Hematopoietic multipotent progenitor cell treated with erythropoietin and hydrocortisone succinate and interleukin-3 and kit ligand, for 15 days (in vitro differentiated cells): ENCODE data around the gene SIRT4.
"Not testable (repeated sequence)": the region's sequence is repeated elsewhere in the genome, so short reads cannot be mapped to it uniquely, and the experiment has no call there.

Experiments used
- DNase-seq: peaks from one replicate; pipeline ENCODE4 v3.0.0-alpha.2; 2015; ENCODE audit warnings: low spot score

SIRT4 gene, protein sequence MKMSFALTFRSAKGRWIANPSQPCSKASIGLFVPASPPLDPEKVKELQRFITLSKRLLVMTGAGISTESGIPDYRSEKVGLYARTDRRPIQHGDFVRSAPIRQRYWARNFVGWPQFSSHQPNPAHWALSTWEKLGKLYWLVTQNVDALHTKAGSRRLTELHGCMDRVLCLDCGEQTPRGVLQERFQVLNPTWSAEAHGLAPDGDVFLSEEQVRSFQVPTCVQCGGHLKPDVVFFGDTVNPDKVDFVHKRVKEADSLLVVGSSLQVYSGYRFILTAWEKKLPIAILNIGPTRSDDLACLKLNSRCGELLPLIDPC

DNA sequence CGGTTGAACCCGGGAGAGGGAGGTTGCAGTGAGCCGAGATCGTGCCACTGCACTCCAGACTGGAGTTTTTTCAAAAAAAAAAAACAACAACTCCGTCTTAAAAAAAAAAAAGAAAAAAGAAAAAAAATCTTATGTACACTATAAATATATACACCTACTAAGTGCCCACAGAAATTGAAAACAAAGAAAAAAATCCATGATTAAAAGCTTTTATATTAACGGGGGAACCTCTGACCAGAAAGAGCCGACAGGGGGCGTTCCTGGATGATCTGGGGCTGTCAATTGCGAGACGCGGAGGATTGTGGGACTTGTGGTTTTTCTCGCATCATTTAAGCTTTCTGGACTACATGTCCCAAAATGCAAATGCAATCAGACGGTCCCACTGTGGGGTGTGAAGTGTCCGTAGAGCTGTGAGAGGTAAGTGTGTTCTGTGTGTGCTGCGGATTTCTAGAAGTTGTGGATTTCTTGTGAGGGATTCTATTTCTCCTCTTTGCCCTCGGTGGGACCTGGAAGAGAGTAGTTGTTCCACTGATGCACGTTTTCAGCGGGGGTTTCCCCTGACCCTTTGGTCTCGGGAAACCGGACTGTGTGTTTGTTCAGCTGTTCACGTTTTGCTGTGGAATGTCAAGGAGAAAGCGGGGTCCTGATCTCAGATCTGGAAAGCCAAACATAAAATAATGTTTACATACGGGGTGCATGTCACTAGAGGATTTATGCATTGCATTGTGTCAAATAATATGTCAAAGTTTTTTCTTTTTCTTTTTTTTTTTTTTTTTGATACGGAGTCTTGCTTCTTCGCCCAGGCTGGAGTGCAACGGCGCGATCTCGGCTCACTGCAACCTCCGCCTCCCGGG, at the start of gene SIRT4:
Gene SIRT4, plus strand, starts transcription at position 360 of the 854 bp plus-strand sequence. CDS start 1,241 bp downstream, outside the sequence.
- DNase-seq = peak; percentile 96

DNA sequence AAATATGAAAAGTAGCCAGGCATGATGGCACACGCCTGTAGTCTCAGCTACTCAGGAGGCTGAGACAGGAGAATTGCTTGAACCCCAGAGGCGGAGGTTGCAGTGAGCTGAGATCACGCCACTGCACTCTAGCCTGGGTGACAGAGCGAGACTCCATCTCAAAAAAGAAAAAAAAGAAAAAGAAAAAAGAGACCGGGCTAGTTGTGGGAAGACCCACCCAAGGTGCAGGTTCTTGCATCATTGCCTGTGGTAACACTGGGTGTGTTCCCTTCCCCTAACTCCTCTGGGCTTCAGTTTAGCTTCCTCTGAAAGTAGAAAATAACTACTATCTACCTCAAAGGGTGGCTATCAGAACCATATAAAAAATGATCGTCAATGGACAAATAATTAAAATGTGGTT, 48.8 kb upstream of the SIRT4 start:
- DNase-seq = not testable (repeated sequence)

DNA sequence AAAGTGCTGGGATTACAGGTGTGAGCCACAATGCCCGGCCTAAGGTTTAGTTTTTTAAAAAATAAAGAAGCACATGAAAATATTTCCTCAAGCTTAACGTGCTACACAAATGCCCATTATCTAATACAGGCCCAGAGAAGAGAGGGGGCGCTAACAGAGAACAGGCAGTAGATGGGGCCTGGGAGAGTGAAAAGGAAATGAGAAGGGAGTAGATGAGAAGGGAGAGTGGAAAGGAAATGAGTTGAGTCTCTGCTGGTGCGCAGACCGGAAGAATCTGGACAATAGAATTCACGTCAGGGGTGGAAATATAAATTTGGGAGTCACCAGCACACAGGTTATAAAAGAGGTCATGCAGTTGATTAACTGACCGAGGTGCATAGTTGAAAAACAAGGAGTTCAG, 47.3 kb upstream of the SIRT4 start:
- no peak for DNase-seq

DNA sequence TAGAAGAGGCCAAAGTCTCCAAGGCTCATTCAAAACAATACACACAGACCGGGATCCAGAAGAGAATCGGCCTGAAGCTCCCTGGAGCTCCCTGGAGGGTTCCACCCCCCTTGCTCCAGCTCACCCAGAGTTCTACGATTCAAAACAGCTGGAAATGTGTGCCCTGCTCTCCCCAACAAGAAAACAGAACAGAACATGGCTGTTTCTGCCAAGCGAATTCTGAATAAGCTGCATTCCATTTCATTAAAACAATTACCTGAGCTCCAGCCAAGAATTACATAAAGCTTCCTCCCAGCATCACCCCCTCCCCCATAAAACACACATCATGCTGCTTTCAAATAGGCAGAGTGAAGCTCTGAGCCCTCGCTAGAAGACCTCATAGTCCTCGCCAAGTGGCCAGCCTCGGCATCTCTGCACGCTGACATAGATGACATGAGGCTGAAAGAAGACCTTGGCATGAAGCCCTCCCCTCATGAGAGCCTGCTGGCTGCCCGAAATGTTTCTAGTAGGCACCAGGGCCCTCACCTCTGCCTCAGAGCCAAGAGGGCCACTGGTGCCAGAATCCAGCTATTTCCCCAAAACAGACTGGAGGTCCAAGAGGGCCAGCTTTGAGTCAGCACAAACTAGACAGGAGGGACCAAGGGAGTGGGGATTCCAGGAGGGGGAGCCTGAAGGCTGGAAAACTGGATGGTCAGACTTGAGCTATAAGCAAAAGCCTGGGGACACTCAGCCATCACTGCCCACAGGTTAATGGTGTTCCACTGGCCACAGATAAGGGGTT, 44.9 kb upstream of the SIRT4 start:
- DNase-seq = no peak

DNA sequence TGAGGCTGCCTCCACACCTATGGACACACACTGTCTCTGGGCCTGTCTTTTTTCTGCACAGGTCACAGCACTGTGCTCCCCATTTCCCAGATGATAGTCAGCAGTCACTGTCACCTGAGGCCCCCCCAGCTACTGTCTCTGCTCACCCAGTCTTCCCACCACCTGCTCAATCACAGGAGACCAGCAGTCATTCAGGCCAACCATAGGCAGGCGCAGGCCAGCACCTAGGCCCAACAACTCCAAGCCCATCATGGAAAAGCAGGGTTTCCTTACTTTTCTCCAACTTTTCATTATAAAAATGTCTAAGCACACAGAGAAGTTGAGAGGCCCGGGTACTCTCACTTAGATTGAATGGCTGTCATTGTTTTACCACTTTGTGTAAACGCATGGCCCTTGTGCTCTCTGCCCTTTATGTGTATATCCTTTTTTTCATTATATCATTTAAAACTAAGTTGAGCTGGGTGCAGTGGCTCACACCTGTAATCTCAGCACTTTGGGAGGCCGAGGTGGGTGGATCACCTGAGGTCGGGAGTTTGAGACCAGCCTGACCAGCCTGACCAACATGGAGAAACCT, 43.7 kb upstream of the SIRT4 start:
- DNase-seq = no peak

DNA sequence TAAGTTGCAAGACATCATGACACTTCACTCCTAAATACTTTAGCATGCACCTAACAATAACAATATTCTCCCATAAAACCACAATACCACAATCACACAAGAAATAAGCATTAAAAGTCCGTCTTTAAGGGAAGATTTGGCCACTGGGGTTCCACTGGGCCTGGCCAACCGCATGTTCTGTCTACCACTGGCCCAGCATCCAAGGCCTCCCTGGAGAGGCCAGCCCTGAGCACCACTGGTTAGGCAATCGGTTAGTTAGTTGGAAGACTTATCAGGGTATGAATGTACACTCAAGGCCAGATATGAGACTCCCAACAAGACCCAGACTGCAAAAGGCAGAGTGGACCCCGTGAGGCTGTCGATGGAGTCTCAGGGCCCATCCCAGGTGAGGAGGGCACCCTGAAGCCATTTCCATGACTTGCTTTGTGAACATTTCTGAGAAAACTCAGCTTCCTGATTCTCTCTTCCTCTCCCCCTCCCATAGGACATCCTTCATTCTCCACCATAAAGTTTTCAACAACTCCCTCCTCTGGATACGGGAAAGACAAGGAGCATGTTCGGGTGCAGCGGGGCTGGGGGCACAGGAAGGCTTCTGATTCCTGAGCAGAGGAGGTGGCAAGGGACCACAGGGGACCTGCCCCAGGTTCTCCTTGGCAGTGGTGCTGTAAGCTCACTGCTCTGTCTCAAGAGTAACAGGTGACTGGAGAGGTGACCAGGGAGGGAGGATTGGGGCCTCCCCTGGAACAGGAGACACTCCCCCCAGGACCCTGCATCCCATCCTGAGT, 42.5 kb upstream of the SIRT4 start:
- no peak for DNase-seq

DNA sequence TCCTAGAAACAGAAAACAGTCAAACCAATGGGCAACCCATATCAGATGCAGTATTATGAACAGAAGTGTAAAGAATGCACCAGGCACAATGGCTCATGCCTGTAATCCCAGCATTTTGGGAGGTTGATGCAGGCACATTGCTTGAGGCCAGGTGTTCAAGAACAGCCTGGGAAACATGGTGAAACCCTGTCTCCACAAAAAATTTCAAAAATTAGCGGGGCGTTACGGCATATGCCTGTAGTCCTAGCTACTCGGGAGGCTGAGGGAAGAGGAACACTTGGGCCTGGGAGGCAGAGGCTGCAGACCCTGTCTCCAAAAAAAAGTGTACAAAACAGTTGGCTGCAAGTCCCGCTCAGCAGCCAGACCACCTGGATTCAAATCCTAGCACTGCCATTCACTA, 41.5 kb upstream of the SIRT4 start:
- DNase-seq = no peak

DNA sequence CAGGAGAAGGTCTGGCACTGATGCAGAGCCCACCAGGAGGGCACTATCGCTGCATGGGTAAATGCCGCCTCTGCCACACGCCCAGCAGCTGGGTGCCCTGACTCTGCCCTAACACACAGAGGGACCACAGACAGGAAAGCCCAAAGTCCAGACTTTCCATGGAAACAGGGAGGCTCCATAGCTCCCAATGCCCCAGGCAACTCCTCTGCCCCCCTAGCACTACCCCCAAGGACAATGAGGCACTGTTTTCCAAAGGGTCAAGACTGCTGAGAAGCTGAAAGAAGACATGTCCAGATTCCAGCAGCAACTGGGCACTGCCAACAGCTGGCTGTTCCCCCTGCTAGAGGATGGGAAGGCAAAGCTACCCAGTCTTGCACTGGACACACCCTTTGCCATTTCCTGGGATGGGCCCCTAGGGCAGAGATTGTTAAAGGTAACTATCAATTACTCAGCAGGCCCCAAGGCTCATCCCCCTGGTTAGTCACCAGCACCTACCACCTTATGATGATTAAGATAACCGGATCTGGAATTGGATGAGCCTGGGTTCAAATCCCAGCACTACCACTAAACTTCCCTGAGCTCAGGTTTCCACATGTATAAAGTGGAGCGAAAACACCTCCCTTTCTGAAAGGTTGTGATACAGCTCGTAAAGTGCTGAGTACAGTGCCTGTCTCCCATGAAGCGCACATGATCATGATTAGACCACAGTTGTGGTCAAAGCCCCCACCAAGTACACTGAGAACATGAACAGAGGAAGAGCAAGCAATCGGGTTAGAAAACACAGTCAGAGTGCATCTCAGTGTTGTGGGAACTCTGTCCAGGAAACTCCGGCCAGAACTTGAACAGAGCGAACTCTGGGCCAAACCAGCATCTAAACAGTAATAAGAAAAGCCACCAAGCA, 39.9 kb upstream of the SIRT4 start:
- no peak for DNase-seq

DNA sequence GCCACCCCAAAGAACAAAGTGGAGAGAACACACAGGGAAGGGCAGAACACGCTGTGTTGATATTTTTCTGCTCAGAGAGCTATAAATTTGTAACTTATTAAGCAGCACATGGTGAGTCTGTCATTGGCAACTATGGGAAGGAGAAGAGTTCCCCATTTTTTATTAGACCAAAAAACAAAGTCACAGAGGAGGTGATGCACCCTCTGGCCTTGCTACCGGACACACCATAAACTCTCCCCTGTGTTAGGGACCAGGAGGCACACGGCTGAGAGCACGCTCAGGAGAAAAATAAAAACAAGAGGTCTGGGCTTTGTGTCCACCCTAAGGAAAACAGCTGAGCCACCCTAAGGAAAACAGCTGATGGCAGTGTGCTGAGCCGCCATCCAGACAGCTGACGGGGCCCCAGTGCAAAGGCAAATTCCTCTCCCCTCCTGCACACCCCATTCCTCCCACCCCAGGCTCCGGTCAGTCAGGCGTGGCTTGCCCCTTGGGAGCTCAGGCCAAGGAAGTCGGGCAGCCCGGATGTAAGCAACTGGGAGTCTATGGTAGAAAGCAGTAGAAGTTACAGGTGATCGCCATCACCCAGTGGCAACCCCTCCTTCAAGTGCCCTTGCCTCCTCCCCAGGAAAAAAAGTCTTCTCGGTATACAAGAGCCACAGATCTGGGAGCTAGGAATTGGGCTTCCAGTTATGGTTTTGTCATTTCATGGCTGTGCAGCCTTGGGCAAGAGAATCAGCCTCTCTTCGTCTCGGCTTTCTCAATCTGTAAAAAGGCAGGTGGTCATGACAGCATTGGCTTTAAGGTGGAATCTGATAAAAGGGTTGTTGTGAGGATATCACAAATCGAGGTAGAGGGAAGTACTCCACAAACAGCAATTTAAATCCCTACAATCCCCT, 39.0 kb upstream of the SIRT4 start:
- no peak for DNase-seq

DNA sequence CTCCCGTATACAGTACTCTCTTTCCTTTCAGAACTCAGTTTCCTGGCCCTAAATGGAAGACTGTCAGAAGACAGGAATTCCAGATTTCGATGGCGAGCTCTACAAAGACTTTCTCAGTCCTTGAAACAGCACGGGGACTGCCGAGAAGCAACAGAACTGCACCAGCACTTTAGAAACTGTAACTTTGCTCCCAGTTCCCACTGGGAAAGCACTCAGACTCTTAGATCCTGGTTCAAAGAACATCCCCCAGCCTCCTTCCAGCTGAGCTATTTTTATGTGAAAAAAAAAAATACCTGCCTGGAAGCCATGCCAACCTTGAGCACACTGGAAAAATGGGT, 38.4 kb upstream of the SIRT4 start:
- no peak for DNase-seq

DNA sequence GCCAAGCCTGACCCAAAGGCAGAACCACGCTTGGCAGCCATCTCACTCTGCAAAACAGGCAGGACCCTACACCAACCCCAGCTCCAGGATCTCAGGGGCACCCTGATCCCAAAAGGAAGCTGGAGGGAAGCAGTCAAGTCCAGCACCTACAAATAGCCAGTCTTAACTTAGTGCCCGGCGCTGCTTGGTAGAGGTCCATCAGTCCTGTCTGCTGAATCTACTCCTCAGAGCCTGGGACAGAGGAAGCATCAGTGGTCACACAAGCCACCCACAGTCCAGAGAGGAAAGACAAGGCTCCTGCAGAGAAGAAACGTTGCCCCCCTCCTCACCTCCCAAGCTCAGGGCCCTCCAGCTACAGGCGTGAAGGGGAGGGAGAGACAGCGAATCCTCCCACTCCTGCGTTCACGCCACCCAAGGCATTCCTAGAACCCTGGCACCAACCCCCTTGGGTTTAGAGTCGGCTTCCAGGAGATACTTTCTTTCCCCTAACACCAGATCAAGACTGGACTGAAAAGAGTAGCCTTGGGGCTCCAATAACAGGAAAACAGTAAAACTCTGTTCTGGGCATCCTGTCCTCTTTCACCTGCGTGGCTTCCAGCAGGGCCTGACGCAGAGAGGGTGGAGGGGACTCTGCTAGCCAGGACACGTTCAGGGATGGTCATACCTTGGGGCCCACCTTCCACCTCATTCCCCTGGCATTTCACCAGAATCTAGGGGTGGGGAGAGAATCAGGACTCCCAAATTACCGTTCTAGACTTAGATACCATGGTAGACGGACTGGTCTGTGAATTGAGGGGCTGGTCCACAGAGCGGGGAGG, 37.8 kb upstream of the SIRT4 start:
- no peak for DNase-seq

DNA sequence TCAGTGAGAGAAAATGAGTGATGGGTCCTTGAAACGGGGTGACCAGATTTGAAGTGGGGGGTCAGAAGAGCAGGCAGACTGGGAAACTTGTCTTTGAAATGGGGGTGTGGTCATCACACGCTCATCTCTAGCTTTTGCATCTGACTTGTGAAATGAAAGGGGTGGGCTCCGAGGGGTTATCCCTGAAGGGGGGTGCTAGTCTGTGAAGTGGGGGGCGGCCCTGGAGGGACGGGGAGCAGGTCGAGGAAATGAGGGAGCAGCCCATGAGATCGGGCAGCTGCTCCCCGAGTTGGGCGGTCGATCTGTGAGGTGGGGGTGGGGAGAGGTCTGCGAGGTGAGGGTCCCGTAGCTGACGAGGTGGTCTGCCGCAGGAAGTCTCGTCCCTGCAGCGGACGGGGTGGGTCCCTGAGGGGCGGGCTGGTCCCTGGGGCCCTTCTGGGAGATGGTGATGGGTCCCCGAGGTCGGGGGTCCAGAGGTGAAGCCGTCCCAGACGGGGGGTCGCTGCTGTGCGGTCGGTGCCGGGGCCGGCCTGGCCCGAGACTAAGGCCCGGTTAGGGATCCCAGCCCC, 37.1 kb upstream of the SIRT4 start:
- no peak for DNase-seq

DNA sequence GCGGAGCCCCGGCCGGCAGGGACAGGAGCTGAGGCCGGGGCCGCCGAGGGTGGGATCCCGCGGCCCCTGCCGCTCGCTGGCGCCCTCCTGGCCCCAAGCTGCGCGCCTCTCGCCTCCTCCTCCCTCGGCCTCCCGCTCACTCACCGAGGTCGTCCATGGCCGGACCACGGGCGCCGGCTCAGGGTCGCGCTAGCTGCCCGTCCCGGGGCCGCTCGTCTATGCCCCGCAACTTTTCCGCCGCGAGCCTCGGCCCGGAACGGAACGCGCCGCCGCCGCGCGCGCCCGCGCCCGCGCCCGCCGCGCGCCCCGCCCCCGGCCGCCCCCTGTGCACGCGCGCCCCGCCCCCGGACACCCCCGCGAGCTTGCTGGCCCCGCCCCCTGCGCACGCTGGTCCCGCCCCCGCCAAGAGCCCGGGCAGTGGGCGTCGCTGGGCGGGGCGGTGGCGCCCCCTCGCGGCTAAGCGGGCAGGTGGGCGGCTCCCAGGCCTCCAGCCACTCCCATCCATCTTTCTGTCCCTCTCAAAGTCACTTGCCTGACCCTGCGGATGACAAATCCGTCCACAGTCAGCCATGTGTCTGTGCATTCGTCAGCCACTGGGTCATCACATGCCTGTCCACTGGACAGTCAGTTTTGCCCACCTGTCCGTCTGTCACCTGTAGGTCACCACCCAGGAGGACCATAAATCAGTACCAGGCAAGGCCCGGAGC, 36.5 kb upstream of the SIRT4 start, which contains the start of gene PXN:
Gene PXN, minus strand, starts transcription at position 258 of the 707 bp plus-strand sequence. Its CDS starts 101 bp downstream, at position 157.
- peak; percentile 79 for DNase-seq

DNA sequence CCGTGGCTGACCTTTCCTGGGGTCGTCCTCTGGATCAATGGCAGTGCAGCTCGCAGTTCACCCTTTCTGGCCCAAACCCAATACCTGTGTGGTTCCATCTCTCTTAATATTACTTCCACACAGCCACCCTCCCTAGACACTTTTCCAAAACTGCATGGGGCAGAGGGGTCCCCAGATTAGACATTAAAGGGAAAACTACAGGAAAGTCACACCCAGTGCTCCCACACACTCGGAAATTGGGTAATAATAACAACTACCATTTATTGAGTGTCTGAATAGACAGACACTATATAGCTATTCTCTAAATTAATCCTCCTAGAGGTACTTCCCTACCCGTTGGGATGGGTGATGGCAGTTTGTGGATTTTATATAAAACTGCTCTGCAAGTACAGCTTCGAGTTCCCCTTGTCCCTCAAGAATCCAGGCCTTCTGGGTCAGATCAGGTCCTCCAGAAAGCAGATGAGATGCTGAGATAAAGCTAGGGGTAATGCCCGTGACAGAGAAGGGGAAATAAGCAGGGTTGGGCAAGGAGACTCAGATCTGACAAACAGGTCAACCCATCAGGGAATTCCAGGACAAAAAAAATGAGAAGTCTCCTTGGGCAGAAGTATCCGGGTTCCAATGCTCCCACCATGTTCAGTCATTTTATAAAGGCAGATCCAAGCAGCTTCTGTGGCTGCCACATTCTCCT, 35.8 kb upstream of the SIRT4 start:
- DNase-seq = no peak

DNA sequence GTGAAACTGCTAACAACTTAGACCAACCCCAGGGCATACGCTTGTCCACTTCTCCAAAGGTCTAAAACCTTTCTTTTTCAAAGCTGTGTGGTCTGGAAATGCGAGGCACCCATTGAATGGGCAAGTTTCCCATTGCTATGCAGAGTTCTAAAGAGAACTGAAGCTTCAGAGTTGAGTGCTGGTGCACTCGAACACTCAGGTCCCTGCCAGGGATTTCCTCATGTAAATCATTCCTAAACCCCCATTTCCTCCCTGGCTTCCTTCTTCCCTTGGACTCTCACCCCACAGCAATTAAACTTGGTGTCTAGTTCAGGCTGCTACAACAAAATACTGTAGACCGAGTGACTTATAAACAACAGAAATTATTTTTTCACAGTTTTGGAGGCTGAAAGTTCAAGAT, 34.4 kb upstream of the SIRT4 start:
- no peak for DNase-seq

DNA sequence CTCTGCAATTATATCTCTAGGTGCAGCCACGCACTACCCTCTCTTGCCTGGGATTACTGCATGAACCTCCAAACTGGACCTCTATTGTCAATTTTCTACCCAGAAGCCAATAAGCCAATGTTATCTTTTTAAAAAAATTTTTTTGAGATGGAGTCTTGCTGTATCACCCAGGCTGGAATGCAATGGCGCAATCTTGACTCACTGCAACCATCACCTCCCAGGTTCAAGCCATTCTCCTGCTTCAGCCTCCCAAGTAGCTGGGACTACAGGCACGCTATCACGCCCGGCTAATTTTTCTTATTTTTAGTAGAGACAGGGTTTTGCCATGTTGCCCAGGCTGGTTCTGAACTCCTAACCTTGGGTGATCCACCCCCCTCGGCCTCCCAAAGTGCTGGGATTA, 25.4 kb upstream of the SIRT4 start:
- no peak for DNase-seq
